ENCODE data around the gene CAMSAP2. TPM values are rescaled to one million over a fixed set of nuclear protein-coding genes. Genes with fewer than 3 reads are reported as not detected.

The CAMSAP2 gene
- total RNA-seq, 1 experiment from 2014 or later, result 25.0 TPM

DNA sequence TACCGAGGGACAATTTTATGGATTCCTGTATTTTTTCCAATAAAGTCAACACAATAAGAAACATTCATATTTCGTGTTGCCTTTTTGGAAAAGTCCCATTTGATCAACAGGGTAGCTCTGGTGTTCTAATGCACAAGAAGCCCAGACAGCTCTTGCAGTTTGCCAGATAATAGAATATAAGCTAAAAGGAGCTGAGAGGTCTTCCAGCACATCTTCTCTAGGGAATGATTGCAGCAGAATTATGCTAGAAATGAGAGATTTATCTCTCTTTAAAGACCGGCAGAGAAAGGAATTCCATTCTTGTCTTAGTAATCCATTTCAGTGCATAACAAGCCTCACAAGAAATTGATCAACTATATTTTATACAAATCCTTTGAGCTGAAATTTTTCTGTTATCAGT lies 44.0 kb upstream of the CAMSAP2 start (continued):
- no peak for TF ChIP-seq EGR1 (IDR thresholded peaks at IDR 0.05; ENCODE audit: low read depth)
- TF ChIP-seq SRF (IDR thresholded peaks at IDR 0.05; ENCODE audit: low read depth), result no peak
- TF ChIP-seq EZH2 (IDR thresholded peaks at IDR 0.05), result no peak
- no peak for TF ChIP-seq RAD21 (IDR thresholded peaks at IDR 0.05; ENCODE audit: low read depth)
- TF ChIP-seq ELF1 (IDR thresholded peaks at IDR 0.05; ENCODE audit: borderline replicate concordance, low read depth), result no peak
- TF ChIP-seq SIN3A (IDR thresholded peaks at IDR 0.05; ENCODE audit: low read depth), result no peak

DNA sequence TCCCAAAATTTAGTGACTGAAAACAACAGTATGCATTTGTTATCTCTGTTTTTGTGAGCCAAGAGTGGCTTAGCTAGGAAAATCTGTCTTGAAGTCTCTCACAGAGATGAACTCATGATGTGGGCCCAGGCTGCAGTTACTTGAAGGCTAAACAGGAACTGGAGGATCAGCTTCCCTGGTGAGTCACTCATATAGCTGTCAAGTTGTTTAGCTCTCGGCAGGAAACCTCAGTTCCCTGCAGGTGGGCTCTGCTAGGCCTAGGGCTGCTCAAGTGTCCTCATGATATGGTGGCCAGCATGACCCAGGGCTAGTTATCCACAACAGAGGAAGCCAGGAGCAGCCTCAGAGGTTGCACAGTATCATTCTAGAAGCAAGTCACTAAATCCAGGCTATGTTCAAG lies 38.8 kb upstream of the CAMSAP2 start:
- Histone ChIP-seq H3K4me1 (ENCODE audit: control insufficient read depth in 1 of 2, insufficient read depth in 2 of 2, low read length in 2 of 2) (no peaks in the 10 kb centered on the region), H3K9me2 (ENCODE audit: insufficient read depth) (no peaks in the 10 kb centered on the region), H3K36me3 (ENCODE audit: control insufficient read depth in 1 of 2, insufficient read depth in 2 of 2, low read length in 2 of 2) (no peaks in the 10 kb centered on the region), H3K4me2 (ENCODE audit: low read length) (no peak overlapping the region), H3K9ac (ENCODE audit: low read length) (no peak overlapping the region), H4K20me1 (ENCODE audit: insufficient read depth) (no peaks in the 10 kb centered on the region), H2AFZ (ENCODE audit: low read depth, low read length, poor library complexity, severe bottlenecking) (no peak overlapping the region), H3K79me2 (ENCODE audit: insufficient read depth, low read length) (no peaks in the 10 kb centered on the region), H3K4me3 (replicated peaks in 1 of 2; ENCODE audit: low read depth in 1 of 2, low read length in 2 of 2) (no peak overlapping the region), H3K9me3 (ENCODE audit: control insufficient read depth in 1 of 2, insufficient read depth in 1 of 2, low read depth in 1 of 2, low read length in 2 of 2) (no peaks in the 10 kb centered on the region), H3K27ac (ENCODE audit: low read depth, low read length) (no peak overlapping the region), H3K27me3 (ENCODE audit: insufficient read depth, low read length) (no peaks in the 10 kb centered on the region)
- no TSS peak for BruUV-seq (replicated peaks)
- intact Hi-C loops (cut with micrococcal nuclease), result no loop called here
- CTCF ChIA-PET, result no interaction called here
- POLR2A ChIA-PET, result no interaction called here
- no peak for ATAC-seq
- TF ChIP-seq FOSL1 (IDR thresholded peaks at IDR 0.05; ENCODE audit: low read depth) (no peak), POLR2AphosphoS5 (IDR thresholded peaks at IDR 0.05; ENCODE audit: low read depth, low read length) (no peak), TCF7L2 (IDR thresholded peaks at IDR 0.05; ENCODE audit: borderline replicate concordance, extremely low read depth, insufficient read depth, insufficient read length) (no peak), ELF1 (IDR thresholded peaks at IDR 0.05; ENCODE audit: borderline replicate concordance, low read depth) (no peak), CEBPB (IDR thresholded peaks at IDR 0.05; ENCODE audit: low read depth) (no peak), EGR1 (IDR thresholded peaks at IDR 0.05; ENCODE audit: low read depth) (no peak)
- DNase-seq (ENCODE audit: low read depth, low spot score), result no peak
- RAD21 ChIA-PET (ENCODE audit: low non-redundant PET in 1 of 2, low total read pairs in 2 of 2, uncharacterized antibody in 2 of 2, unreplicated experiment in 2 of 2), result no interaction called here

DNA sequence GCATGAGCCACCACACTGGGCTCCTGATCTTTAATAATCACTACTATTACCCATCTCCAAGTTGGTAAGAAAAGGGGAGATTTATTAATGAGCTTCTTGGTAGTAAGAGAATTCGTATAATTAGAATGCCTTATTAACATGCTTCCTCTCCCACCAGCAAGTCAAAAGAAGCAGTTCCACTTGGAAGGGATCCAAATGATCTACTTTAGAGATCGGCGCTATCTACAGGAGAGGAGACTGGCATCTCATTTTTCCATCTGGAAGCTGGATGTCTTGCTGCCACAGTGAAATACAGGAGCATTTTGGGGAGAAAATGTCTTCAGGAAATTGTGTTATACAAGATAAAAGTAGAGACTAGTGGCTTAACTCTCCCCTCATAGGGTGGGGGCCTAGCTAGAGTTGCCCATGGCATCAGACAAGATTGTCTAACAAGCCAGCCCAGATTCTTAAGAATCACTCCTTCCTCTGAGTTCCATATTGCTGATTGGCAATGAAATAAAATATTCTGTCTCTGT lies 33.6 kb upstream of the CAMSAP2 start:
- Histone ChIP-seq H3K4me2 (ENCODE audit: low read length) (no peak overlapping the region), H3K4me1 (ENCODE audit: control insufficient read depth in 1 of 2, insufficient read depth in 2 of 2, low read length in 2 of 2) (no peaks in the 10 kb centered on the region)

More for the DNA sequence above, 33.6 kb upstream of the CAMSAP2 start:
- DNase-seq (ENCODE audit: low read depth, low spot score), result no peak
- no peaks in the 10 kb centered on the region for H3K27me3 ChIP-seq (ENCODE audit: insufficient read depth, low read length)
- RAD21 ChIA-PET (ENCODE audit: low non-redundant PET in 1 of 2, low total read pairs in 2 of 2, uncharacterized antibody in 2 of 2, unreplicated experiment in 2 of 2), result no interaction called here
- CTCF ChIA-PET, result no interaction called here
- H4K20me1 ChIP-seq (ENCODE audit: insufficient read depth), result no peaks in the 10 kb centered on the region
- H3K27ac ChIP-seq (ENCODE audit: low read depth, low read length), result no peak overlapping the region
- BruUV-seq (replicated peaks), result no TSS peak
- ATAC-seq, result no peak
- H3K36me3 ChIP-seq (ENCODE audit: control insufficient read depth in 1 of 2, insufficient read depth in 2 of 2, low read length in 2 of 2), result no peaks in the 10 kb centered on the region
- no peaks in the 10 kb centered on the region for H3K9me3 ChIP-seq (ENCODE audit: control insufficient read depth in 1 of 2, insufficient read depth in 1 of 2, low read depth in 1 of 2, low read length in 2 of 2)
- POLR2A ChIA-PET, result no interaction called here
- H3K79me2 ChIP-seq (ENCODE audit: insufficient read depth, low read length), result no peaks in the 10 kb centered on the region
- no peak overlapping the region for H3K9ac ChIP-seq (ENCODE audit: low read length)
- no peaks in the 10 kb centered on the region for H3K9me2 ChIP-seq (ENCODE audit: insufficient read depth)
- TF ChIP-seq, protein P1, sequence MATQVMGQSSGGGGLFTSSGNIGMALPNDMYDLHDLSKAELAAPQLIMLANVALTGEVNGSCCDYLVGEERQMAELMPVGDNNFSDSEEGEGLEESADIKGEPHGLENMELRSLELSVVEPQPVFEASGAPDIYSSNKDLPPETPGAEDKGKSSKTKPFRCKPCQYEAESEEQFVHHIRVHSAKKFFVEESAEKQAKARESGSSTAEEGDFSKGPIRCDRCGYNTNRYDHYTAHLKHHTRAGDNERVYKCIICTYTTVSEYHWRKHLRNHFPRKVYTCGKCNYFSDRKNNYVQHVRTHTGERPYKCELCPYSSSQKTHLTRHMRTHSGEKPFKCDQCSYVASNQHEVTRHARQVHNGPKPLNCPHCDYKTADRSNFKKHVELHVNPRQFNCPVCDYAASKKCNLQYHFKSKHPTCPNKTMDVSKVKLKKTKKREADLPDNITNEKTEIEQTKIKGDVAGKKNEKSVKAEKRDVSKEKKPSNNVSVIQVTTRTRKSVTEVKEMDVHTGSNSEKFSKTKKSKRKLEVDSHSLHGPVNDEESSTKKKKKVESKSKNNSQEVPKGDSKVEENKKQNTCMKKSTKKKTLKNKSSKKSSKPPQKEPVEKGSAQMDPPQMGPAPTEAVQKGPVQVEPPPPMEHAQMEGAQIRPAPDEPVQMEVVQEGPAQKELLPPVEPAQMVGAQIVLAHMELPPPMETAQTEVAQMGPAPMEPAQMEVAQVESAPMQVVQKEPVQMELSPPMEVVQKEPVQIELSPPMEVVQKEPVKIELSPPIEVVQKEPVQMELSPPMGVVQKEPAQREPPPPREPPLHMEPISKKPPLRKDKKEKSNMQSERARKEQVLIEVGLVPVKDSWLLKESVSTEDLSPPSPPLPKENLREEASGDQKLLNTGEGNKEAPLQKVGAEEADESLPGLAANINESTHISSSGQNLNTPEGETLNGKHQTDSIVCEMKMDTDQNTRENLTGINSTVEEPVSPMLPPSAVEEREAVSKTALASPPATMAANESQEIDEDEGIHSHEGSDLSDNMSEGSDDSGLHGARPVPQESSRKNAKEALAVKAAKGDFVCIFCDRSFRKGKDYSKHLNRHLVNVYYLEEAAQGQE (IDR thresholded peaks at IDR 0.05; ENCODE audit: low read depth), result no peak
- TF ChIP-seq EGR1 (IDR thresholded peaks at IDR 0.05; ENCODE audit: low read depth), result no peak
- no peak overlapping the region for H3K4me3 ChIP-seq (replicated peaks in 1 of 2; ENCODE audit: low read depth in 1 of 2, low read length in 2 of 2)
- H2AFZ ChIP-seq (ENCODE audit: low read depth, low read length, poor library complexity, severe bottlenecking), result no peak overlapping the region
- intact Hi-C loops (cut with micrococcal nuclease), result no loop called here
